ENCODE data around the gene SLC35F5. TPM values are rescaled to one million over a fixed set of nuclear protein-coding genes. Genes with fewer than 3 reads are reported as not detected.
A peak's percentile ranks its signal among the peaks of the same experiment; 100 is the strongest.

The SLC35F5 gene
- total and polyA plus RNA-seq, 2 of the 13 experiments (the other 11 are each of a cell fraction or from before 2014, with no cell fraction given): 139 to 174 TPM

DNA sequence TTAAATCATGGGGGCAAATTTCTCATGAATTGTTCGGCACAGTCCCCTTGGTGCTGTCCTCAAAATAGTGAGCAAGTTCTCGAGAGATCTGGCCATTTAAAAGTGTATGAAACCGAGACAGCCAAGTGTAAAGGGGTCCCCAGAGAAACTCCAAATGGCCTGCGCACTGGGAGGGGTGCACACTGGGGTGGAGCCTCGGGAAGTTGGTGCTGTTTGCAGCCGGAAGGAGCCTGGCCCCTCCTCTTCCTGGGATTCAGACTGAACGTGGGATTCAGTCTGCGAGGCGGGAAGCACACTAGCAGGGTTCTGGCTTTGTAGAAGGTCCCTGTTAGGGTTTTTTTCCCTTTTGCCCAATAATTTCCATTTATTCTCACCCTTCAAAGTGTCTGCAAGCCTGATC is 80.6 kb downstream of the SLC35F5 start (continued):
- TF ChIP-seq, protein P1, sequence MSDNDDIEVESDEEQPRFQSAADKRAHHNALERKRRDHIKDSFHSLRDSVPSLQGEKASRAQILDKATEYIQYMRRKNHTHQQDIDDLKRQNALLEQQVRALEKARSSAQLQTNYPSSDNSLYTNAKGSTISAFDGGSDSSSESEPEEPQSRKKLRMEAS (IDR thresholded peaks at IDR 0.05): 0 out of 2 replicates have a peak, but pooled peaks have one; percentile 26

- in situ Hi-C loops (cut with HindIII; ENCODE audit: extremely low pct_ligation_motif_present, low pct_unique_long_range_greater_than_20kb) (no loop called here), intact Hi-C loops (cut with micrococcal nuclease; ENCODE audit: unreplicated experiment) (no loop called here)
- BruUV-seq (replicated peaks): no TSS peak
- TF ChIP-seq ZNF598 (CRISPR knock-in tag; IDR thresholded peaks at IDR 0.05; ENCODE audit: borderline replicate concordance) (no peak), HOMEZ (CRISPR knock-in tag; IDR thresholded peaks at IDR 0.05; ENCODE audit: low read depth) (no peak), FOSL1 (CRISPR knock-in tag; IDR thresholded peaks at IDR 0.05; ENCODE audit: borderline replicate concordance) (no peak), EP300 (IDR thresholded peaks at IDR 0.05; ENCODE audit: low read depth in 2 of 2, low read length in 2 of 2) (no peak), EP300 (CRISPR knock-in tag; IDR thresholded peaks at IDR 0.05; ENCODE audit: borderline replicate concordance) (no peak), ZNF570 (CRISPR knock-in tag; IDR thresholded peaks at IDR 0.05; ENCODE audit: borderline replicate concordance) (no peak), ZNF512 (CRISPR knock-in tag; IDR thresholded peaks at IDR 0.05) (no peak), HOXA3 (CRISPR knock-in tag; IDR thresholded peaks at IDR 0.05) (no peak), CTCF (CRISPR knock-in tag; IDR thresholded peaks at IDR 0.05) (no peak), ZFY (CRISPR knock-in tag; IDR thresholded peaks at IDR 0.05) (no peak), ZNF232 (CRISPR knock-in tag; IDR thresholded peaks at IDR 0.05; ENCODE audit: borderline replicate concordance) (no peak), ATRX (CRISPR knock-in tag; IDR thresholded peaks at IDR 0.05; ENCODE audit: borderline replicate concordance) (no peak), HMGA1 (CRISPR knock-in tag; conservative IDR thresholded peaks at IDR 0.05) (no peak), NR2F2 (IDR thresholded peaks at IDR 0.05; ENCODE audit: borderline replicate concordance, low read depth) (no peak), ZNF781 (CRISPR knock-in tag; IDR thresholded peaks at IDR 0.05; ENCODE audit: borderline replicate concordance, not compliant biosample characterization) (no peak)
- TF ChIP-seq, protein P2, sequence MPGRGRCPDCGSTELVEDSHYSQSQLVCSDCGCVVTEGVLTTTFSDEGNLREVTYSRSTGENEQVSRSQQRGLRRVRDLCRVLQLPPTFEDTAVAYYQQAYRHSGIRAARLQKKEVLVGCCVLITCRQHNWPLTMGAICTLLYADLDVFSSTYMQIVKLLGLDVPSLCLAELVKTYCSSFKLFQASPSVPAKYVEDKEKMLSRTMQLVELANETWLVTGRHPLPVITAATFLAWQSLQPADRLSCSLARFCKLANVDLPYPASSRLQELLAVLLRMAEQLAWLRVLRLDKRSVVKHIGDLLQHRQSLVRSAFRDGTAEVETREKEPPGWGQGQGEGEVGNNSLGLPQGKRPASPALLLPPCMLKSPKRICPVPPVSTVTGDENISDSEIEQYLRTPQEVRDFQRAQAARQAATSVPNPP (CRISPR knock-in tag; IDR thresholded peaks at IDR 0.05): no peak
These were observed 84.0 kb downstream of the SLC35F5 start for GRCh38 chr2:113672326-113672932.

More at GRCh38 chr2:113672326-113672932, 84.0 kb downstream of the SLC35F5 start:
- Histone ChIP-seq H3K9ac (ENCODE audit: insufficient read depth, low read depth, low read length) (no peak overlapping the region), H3K27ac (ENCODE audit: extremely low read length, insufficient read depth, low read length) (no peak overlapping the region), H3K27me3 (ENCODE audit: control insufficient read depth in 1 of 2, insufficient read depth in 2 of 2, low read length in 2 of 2) (peaks cover 0 to 28% of the 10 kb centered on the region in 2 experiments; a peak in 1 of 5 replicates), H3K4me1 (ENCODE audit: insufficient read depth, low read length) (no peaks in the 10 kb centered on the region), H3K79me2 (ENCODE audit: insufficient read depth, low read length) (no peaks in the 10 kb centered on the region), H3K36me3 (replicated peaks in 1 of 2; ENCODE audit: control insufficient read depth in 1 of 2, insufficient read depth in 2 of 2, low read length in 2 of 2) (no peaks in the 10 kb centered on the region), H3K4me3 (replicated peaks in 1 of 3; ENCODE audit: insufficient read depth in 1 of 3, low read depth in 2 of 3, low read length in 3 of 3) (no peak overlapping the region), H2AFZ (ENCODE audit: low read length) (no peak overlapping the region), H3K9me3 (ENCODE audit: low read length) (no peaks in the 10 kb centered on the region), H3K4me2 (ENCODE audit: low read depth, low read length) (no peak overlapping the region), H4K20me1 (ENCODE audit: insufficient read depth, low read length) (no peaks in the 10 kb centered on the region)
- ChIA-PET POLR2A (no interaction called here), CTCF (ENCODE audit: low intra/inter-chr PET ratio, low total read pairs) (no interaction called here)
- WGBS (ENCODE audit: low lambda C conversion rate): 43% methylated on average over 7 of the region's 7 CpGs
- FAIRE-seq (no peak), ATAC-seq (no peak), DNase-seq (ENCODE audit: low spot score) (no peak)
